Stimulated activated CD8-positive, alpha-beta memory T cell treated with anti-CD3 and anti-CD28 coated beads, Interleukin-7, amount 100 ng/mL, for 48 hours (primary cell): Measurements from ENCODE around the gene ASB1.

Experiments used
- DNase-seq, 2 donors: peaks; one replicate each; pipeline ENCODE4 v3.0.0-alpha.2; 2020; ENCODE audit warnings: low read depth in 1 of 2; ENCODE audit errors: extremely low read depth in 1 of 2

Gene ASB1

DNA sequence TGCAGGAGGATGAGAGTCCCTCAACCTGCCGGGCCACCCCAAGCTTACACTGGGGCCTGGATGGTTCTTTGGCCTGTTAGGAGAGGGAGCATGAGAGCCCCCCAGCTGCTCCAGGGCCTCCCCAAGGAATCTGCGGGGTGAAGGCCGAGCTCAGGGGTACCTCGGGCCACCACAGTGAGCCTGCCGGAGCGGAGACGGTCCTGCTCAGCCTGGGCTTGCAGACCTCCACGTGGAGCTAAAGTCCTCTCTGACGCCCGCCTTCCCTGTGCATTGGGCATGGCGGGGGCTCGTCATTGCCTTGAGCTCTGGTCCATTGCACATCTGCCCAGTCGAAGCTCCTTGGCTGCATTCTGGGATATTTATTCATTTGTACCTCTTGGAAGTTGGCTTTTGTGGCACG lies 62.7 kb downstream of the ASB1 start:
- no peak for DNase-seq

- no peak for DNase-seq
Observed at GRCh38 chr2:238489896-238490295, 63.2 kb downstream of the ASB1 start.

DNA sequence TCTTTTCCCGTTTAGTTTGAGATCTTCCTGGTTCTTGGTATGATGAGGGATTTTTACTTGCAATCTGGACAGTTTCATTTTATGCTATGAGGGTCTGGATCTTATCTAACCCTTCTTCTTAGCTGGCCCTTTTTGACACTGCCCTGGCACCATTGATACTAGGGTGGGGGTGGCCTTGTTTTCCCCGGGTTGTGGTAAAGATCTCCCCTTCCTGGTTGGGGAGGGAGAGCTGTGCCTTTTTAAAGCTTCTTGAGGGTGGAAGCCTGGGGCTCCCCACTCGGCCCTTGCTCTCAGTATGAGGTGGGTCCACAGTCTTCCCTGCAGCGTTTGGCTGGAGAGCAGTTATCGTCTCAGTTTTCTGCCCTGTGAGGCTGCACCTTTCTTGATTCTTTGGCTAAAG lies 66.1 kb downstream of the ASB1 start:
- DNase-seq: no peak

DNA sequence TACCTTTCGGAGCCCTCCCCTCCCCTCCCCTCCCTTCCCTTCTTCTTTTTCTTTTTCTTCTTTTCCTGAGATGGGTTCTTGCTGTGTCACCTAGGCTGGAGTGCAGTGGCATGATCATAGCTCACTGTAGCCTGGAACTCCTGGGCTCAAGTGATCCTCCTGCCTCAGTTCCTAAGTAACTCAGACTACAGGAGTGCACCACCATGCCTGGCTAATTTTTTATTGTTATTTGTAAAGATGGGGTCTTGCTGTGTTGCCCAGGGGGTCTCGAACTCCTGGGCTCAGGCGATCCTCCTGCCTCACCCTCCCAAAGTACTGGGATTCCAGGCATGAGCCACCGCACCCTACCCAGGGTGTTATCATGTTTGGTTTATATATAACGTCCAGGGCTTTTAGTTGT lies 66.7 kb downstream of the ASB1 start:
- no peak for DNase-seq

- DNase-seq: peak; percentile 14 to 34
Observed at GRCh38 chr2:238493880-238494572, 67.3 kb downstream of the ASB1 start.

- no peak for DNase-seq
Observed at GRCh38 chr2:238494573-238494961, 67.8 kb downstream of the ASB1 start.

- DNase-seq: no peak
Observed at GRCh38 chr2:238495422-238495821, 68.7 kb downstream of the ASB1 start.

DNA sequence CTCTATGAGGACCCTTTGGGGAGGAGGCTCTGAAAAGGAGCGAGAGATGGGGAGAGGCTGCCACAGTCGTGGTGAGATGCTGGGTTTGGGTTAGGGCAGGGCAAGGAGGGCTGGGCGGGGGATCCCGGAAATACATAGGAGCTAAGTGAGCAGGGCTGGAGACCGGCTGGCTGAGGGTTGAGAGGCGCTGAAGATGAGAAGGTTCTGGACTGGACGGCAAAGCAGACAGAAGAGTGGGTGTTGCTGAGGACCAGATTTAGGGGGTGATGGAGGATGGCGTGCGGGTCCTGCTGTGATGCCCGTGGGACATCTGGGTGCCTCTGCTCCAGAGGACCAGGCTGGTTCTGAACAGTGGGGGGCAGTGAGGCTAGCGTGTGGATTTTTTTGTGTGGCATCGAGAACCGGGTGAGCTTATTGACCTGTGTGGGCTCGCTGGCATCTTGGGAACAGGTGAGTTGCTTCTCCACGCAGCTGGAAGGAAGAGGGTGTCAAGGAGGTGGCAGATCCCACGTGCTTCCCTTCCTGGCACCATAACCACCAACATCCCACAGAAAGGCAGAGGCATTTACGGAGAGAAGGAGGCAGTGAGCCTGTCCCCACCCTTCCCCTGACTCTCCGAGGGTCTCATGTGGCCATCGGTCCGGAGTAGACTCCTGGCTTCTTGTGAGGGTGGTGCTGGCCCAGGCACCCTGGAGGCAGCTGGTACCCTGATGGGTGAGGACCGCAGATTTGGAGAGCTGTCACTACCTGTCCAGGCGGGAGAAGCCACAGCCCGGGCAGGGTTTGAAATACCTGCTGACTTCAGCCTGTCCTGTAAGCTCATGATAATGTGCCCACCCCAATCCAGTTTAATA lies 70.3 kb downstream of the ASB1 start:
- no peak for DNase-seq

DNA sequence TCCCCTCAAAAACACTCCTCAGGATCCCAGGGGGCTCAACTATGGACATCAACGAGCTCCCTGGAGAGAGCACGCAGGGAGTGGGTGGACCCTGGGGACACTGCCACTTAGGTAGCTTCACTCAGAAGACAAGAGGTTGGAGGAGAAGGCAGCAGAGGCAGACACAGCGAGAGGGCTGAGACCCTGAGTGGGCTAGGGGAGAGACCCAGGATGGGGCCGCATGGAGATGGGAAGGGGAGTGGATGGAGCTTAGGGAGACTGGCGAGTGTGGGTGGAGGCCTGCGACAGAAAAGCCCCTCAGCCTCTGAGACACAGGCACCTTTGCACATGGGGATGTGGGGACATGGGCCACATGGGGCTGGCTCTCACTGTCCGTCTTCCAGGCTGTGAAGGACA lies 70.9 kb downstream of the ASB1 start:
- no peak for DNase-seq

DNA sequence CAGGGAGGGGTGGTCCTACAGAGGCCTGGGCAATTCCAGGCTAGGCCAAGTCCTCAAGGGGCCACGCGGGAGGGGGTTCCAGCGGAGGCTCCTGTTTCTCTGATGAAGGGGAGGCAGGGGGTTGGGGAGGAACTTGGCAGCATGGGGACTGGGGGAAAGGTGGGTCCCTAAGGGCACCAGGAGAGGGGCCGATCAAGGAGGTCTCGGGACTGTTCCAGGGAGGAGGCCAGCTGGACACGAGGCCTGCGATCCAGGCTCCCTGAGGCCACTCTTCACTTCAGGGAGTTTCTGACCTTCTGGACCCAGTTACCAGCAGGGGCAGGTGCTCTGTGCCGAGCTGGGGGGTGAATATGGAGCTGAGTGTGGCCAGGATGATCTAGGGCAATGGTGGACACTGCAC lies 71.5 kb downstream of the ASB1 start:
- DNase-seq: no peak

GRCh38 chr2:238498691-238499295 lies 72.1 kb downstream of the ASB1 start:
- DNase-seq: no peak

DNA sequence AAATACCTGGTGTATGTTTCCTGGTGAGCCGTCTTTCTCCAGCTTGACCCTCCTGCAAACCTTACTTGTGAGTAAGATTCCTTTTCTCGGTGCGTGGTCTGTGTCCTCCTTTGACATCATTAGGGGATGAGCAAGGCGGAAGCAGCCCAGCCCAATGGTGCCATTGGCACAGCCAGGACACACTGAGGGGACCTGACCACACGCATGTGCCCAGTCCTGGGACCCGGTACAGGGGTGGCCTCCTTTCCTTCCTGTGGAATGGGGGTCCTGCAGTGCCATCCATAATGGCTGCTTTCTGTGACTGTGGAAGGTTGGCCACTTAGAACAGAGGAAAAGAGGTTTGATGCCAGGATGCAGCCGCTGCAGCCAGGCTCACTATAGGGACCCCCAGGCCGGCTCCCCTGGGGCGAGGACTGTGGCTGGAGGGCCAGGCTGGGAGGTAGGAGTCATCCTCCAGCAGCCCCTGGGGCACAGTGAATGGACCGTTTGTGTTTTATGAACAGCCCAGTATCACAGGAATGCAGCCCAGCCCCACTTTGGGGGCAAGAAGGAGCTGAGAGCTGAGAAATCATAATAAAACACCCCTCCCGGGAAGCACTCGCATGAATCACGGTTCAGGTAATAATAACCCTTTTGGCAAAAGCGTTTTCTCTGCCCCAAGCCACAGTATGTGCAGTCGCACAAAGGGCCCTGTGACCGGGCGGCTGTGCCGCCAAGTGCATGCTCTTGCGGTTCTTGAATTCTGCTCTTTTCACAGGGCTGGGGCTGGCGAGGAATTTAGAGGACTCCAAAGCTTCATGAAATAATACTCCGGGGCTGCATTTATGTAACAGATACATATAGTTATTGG lies 73.2 kb downstream of the ASB1 start:
- no peak for DNase-seq

DNA sequence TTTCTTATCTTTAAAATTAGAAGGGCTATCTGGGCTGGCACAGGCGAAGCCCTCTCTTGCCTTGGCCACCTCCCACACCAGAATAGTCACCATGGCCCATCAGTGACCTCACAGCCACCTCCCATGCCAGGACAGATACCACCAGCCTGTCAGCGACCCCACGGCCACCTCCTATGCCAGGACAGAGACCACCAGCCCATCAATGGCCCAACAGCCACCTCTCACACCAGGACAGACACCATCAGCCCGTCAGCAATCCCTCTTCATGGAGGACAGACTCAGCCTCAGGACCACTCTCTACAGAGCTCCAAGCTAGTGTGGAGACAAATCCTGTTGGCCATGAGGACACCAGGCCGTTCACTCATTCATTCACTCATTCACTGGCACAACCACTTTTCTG lies 74.6 kb downstream of the ASB1 start:
- DNase-seq: no peak
